PC-9 (cell line): ENCODE measurements around the gene PAOX.

Experiments
- CTCF ChIP-seq: fragments of 200-600 bp; sonication (generic); conservative IDR thresholded peaks from 2 replicates; pipeline ENCODE4 v1.6.1; 2017; ENCODE audit warnings: mixed run types, antibody characterized with exemption, mild to moderate bottlenecking, moderate library complexity
- EZH2 ChIP-seq: fragments of 200-600 bp; sonication (generic); IDR thresholded peaks from 2 replicates; pipeline ENCODE4 v1.8.0; 2017; ENCODE audit warnings: antibody characterized with exemption, low read depth

GRCh38 chr10:133418289-133418993 is 39.4 kb downstream of the PAOX start:
- no peak for TF ChIP-seq CTCF
- no peak for TF ChIP-seq EZH2
